ENCODE measurements around the gene INPP4A. TPM values are rescaled to one million over a fixed set of nuclear protein-coding genes. Genes with fewer than 3 reads are reported as not detected.

Gene INPP4A
- total RNA-seq, 1 experiment from 2014 or later, result 26.7 TPM

GRCh38 chr2:98537390-98538126, 92.9 kb downstream of the INPP4A start:
- Mint-ChIP-seq H3K9me3 (ENCODE audit: low read depth, unreplicated experiment) (no peaks in the 10 kb centered on the region), H3K4me3 (ENCODE audit: low read depth, unreplicated experiment) (no peak overlapping the region), H3K4me1 (ENCODE audit: low read depth, unreplicated experiment) (no peaks in the 10 kb centered on the region), H3K36me3 (ENCODE audit: insufficient read depth, unreplicated experiment) (no peaks in the 10 kb centered on the region), H3K27ac (ENCODE audit: unreplicated experiment) (no peak overlapping the region), H3K27me3 (ENCODE audit: unreplicated experiment) (no peaks in the 10 kb centered on the region)
- TF ChIP-seq CTCF (IDR thresholded peaks at IDR 0.05; ENCODE audit: unreplicated experiment), result no peak
- CTCF ChIA-PET, result no interaction called here
- intact Hi-C loops (cut with micrococcal nuclease; ENCODE audit: unreplicated experiment), result no loop called here
- no TSS peak for BruUV-seq (replicated peaks)
- DNase-seq, result no peak

- CTCF ChIA-PET, result no interaction called here
Observed at GRCh38 chr2:98538280-98539041, 93.8 kb downstream of the INPP4A start.

GRCh38 chr2:98539056-98539735, 94.5 kb downstream of the INPP4A start:
- no peaks in the 10 kb centered on the region for H3K9me3 Mint-ChIP-seq (ENCODE audit: low read depth, unreplicated experiment)
- H3K4me1 Mint-ChIP-seq (ENCODE audit: low read depth, unreplicated experiment), result no peaks in the 10 kb centered on the region
- CTCF ChIA-PET, result no interaction called here
- no peak for DNase-seq
- H3K36me3 Mint-ChIP-seq (ENCODE audit: insufficient read depth, unreplicated experiment), result no peaks in the 10 kb centered on the region
- BruUV-seq (replicated peaks), result no TSS peak
- no peak for TF ChIP-seq CTCF (IDR thresholded peaks at IDR 0.05; ENCODE audit: unreplicated experiment)
- no peak overlapping the region for H3K27ac Mint-ChIP-seq (ENCODE audit: unreplicated experiment)
- no peaks in the 10 kb centered on the region for H3K27me3 Mint-ChIP-seq (ENCODE audit: unreplicated experiment)
- H3K4me3 Mint-ChIP-seq (ENCODE audit: low read depth, unreplicated experiment), result no peak overlapping the region
- intact Hi-C loops (cut with micrococcal nuclease; ENCODE audit: unreplicated experiment), result no loop called here

More at GRCh38 chr2:98538280-98539041, 93.8 kb downstream of the INPP4A start:
- no TSS peak for BruUV-seq (replicated peaks)
- H3K4me1 Mint-ChIP-seq (ENCODE audit: low read depth, unreplicated experiment), result no peaks in the 10 kb centered on the region
- no peaks in the 10 kb centered on the region for H3K36me3 Mint-ChIP-seq (ENCODE audit: insufficient read depth, unreplicated experiment)
- no peaks in the 10 kb centered on the region for H3K9me3 Mint-ChIP-seq (ENCODE audit: low read depth, unreplicated experiment)
- no peak for DNase-seq
- no peaks in the 10 kb centered on the region for H3K27me3 Mint-ChIP-seq (ENCODE audit: unreplicated experiment)
- no peak for TF ChIP-seq CTCF (IDR thresholded peaks at IDR 0.05; ENCODE audit: unreplicated experiment)
- H3K4me3 Mint-ChIP-seq (ENCODE audit: low read depth, unreplicated experiment), result no peak overlapping the region
- no peak overlapping the region for H3K27ac Mint-ChIP-seq (ENCODE audit: unreplicated experiment)
- intact Hi-C loops (cut with micrococcal nuclease; ENCODE audit: unreplicated experiment), result no loop called here

GRCh38 chr2:98540536-98540935, 95.9 kb downstream of the INPP4A start:
- BruUV-seq (replicated peaks), result no TSS peak
- CTCF ChIA-PET, result no interaction called here
- Mint-ChIP-seq H3K4me3 (ENCODE audit: low read depth, unreplicated experiment) (no peak overlapping the region), H3K27ac (ENCODE audit: unreplicated experiment) (no peak overlapping the region), H3K27me3 (ENCODE audit: unreplicated experiment) (no peaks in the 10 kb centered on the region), H3K4me1 (ENCODE audit: low read depth, unreplicated experiment) (no peaks in the 10 kb centered on the region), H3K36me3 (ENCODE audit: insufficient read depth, unreplicated experiment) (no peaks in the 10 kb centered on the region), H3K9me3 (ENCODE audit: low read depth, unreplicated experiment) (no peaks in the 10 kb centered on the region)
- DNase-seq, result no peak
- intact Hi-C loops (cut with micrococcal nuclease; ENCODE audit: unreplicated experiment), result no loop called here
- TF ChIP-seq CTCF (IDR thresholded peaks at IDR 0.05; ENCODE audit: unreplicated experiment), result no peak
